ENCODE measurements around the gene HSPBAP1. TPM values are rescaled to one million over a fixed set of nuclear protein-coding genes. Genes with fewer than 3 reads are reported as not detected.

Gene HSPBAP1
- total RNA-seq, 4 donors from 2014 or later: 8.1 to 24.0 (median 20.6) TPM

GRCh38 chr3:122692674-122693073 is 101.0 kb downstream of the HSPBAP1 start:
- TF ChIP-seq CTCF (IDR thresholded peaks at IDR 0.05; ENCODE audit: low read depth): no peak

- no peak for TF ChIP-seq CTCF (IDR thresholded peaks at IDR 0.05; ENCODE audit: low read depth)
Observed at GRCh38 chr3:122691195-122691594, 102.4 kb downstream of the HSPBAP1 start.

GRCh38 chr3:122690096-122690495 is 103.5 kb downstream of the HSPBAP1 start:
- TF ChIP-seq CTCF (IDR thresholded peaks at IDR 0.05; ENCODE audit: low read depth): no peak

Other genes starting within 250 kb of the HSPBAP1 start
- gene PARP9, start 229.5 kb downstream of the HSPBAP1 start, total RNA-seq: 10 to 100 TPM; 23.6 to 50.7 (median 31.3) TPM
- 10 to 100 TPM; 22.0 to 33.0 (median 26.3) TPM for gene DTX3L, start 229.5 kb downstream of the HSPBAP1 start, total RNA-seq
- gene PARP15, start 216.2 kb downstream of the HSPBAP1 start, total RNA-seq: 10 to 100 TPM in 2 of 4 donors, 1 to 10 TPM in 2; 4.9 to 20.7 (median 8.0) TPM
- gene PARP14, start 113.0 kb downstream of the HSPBAP1 start, total RNA-seq: 100 to 1,000 TPM in 1 of 4 donors, 10 to 100 TPM in 3; 65.2 to 107 (median 85.5) TPM
- gene SLC49A4, start 1.2 kb upstream of the HSPBAP1 start, total RNA-seq: 10 to 100 TPM; 21.1 to 27.1 (median 23.2) TPM
- gene SEMA5B, start 233.9 kb upstream of the HSPBAP1 start, total RNA-seq: under 1 TPM in 2 of 4 donors, not detected in 2; 0.51 to 0.88 TPM

All from subcutaneous adipose tissue (tissue), 4 donors.